ENCODE measurements around the gene SOX6. TPM values are rescaled to one million over a fixed set of nuclear protein-coding genes. Genes with fewer than 3 reads are reported as not detected.
A peak's percentile ranks its signal among the peaks of the same experiment; 100 is the strongest.

The SOX6 gene
- total RNA-seq, 2 donors from 2014 or later: 3.1 to 15.5 TPM

GRCh38 chr11:16001899-16002426, 354.4 kb downstream of the SOX6 start:
- WGBS: 37% methylated on average over 4 of the region's 4 CpGs
- Histone ChIP-seq H3K36me3 (no peaks in the 10 kb centered on the region), H3K4me3 (no peak overlapping the region), H3K27ac (no peak overlapping the region), H3K9me3 (no peaks in the 10 kb centered on the region), H3K4me1 (replicated peaks) (no peaks in the 10 kb centered on the region), H3K27me3 (replicated peaks; ENCODE audit: insufficient read depth) (no peaks in the 10 kb centered on the region)
- DNase-seq (ENCODE audit: low spot score): peak; percentile 9
- intact Hi-C loops (cut with DNase I): no loop called here
- no peak for TF ChIP-seq POLR2A (IDR thresholded peaks at IDR 0.05)
- TF ChIP-seq POLR2AphosphoS5 (IDR thresholded peaks at IDR 0.05): peak; percentile 8
- no peak for TF ChIP-seq CTCF (IDR thresholded peaks at IDR 0.05)

GRCh38 chr11:16001044-16001568, 355.2 kb downstream of the SOX6 start:
- Histone ChIP-seq H3K4me3 (no peak overlapping the region), H3K27me3 (replicated peaks; ENCODE audit: insufficient read depth) (no peaks in the 10 kb centered on the region), H3K27ac (no peak overlapping the region), H3K36me3 (no peaks in the 10 kb centered on the region), H3K4me1 (replicated peaks) (no peaks in the 10 kb centered on the region), H3K9me3 (no peaks in the 10 kb centered on the region)
- 89% methylated on average over 4 of the region's 4 CpGs for WGBS
- intact Hi-C loops (cut with DNase I): no loop called here
- TF ChIP-seq POLR2A (IDR thresholded peaks at IDR 0.05) (no peak), POLR2AphosphoS5 (IDR thresholded peaks at IDR 0.05) (no peak), CTCF (IDR thresholded peaks at IDR 0.05) (no peak)
- DNase-seq (ENCODE audit: low spot score): no peak

DNA sequence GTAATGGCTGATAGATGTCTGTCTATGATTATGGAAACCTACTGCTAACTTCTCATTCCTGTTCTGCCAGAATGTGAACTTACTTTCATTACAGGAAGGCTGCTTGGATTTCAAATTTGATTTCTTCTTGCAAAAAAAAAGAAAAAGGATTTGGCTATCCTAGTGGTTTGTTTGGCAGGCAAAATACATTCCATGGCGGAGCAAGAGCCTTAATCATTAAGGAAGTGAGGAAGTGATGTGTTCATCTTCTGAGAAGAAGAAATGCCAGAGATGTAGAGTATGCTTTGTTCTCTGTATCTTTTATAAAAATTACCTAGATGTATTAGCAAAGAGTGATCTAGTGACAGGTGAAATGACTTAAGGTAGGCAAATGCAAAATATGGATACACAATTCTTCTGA, 356.3 kb downstream of the SOX6 start:
- 54% methylated on average over 1 of the region's 1 CpG for WGBS
- Histone ChIP-seq H3K27ac (no peak overlapping the region), H3K4me3 (no peak overlapping the region), H3K36me3 (no peaks in the 10 kb centered on the region), H3K27me3 (replicated peaks; ENCODE audit: insufficient read depth) (no peaks in the 10 kb centered on the region), H3K9me3 (no peaks in the 10 kb centered on the region), H3K4me1 (replicated peaks) (no peaks in the 10 kb centered on the region)
- TF ChIP-seq POLR2AphosphoS5 (IDR thresholded peaks at IDR 0.05) (no peak), POLR2A (IDR thresholded peaks at IDR 0.05) (no peak), CTCF (IDR thresholded peaks at IDR 0.05) (no peak)
- no peak for DNase-seq (ENCODE audit: low spot score)
- intact Hi-C loops (cut with DNase I): no loop called here

DNA sequence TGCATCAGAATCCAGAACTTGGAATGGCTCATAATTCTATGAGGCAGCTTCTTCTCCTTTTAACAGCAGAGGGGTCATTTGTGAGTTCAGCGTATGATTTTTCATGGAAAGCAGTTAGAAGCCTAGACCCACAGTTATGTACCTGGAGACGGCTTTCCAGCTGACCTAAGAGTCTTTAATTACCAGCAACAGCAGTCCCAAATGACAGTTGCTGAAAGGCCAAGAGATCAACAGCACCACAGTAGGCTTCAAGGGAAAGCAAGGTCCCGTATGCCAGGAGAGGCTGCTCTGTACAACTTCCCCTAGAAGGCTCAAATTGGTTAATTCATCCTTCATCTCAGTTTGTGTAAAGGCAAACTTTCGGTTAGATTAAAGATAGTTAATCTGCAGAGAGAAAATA, 363.0 kb downstream of the SOX6 start:
- Histone ChIP-seq H3K9me3 (no peaks in the 10 kb centered on the region), H3K4me1 (replicated peaks) (no peaks in the 10 kb centered on the region), H3K27ac (no peak overlapping the region), H3K4me3 (no peak overlapping the region), H3K27me3 (replicated peaks; ENCODE audit: insufficient read depth) (no peaks in the 10 kb centered on the region), H3K36me3 (no peaks in the 10 kb centered on the region)
- intact Hi-C loops (cut with DNase I): no loop called here
- TF ChIP-seq POLR2AphosphoS5 (IDR thresholded peaks at IDR 0.05): no peak
- no peak for TF ChIP-seq CTCF (IDR thresholded peaks at IDR 0.05)
- no peak for TF ChIP-seq POLR2A (IDR thresholded peaks at IDR 0.05)
- WGBS: 83% methylated on average over 4 of the region's 4 CpGs
- DNase-seq (ENCODE audit: low spot score): no peak

GRCh38 chr11:15991215-15991614, 365.1 kb downstream of the SOX6 start:
- no peaks in the 10 kb centered on the region for H3K27me3 ChIP-seq (replicated peaks; ENCODE audit: insufficient read depth)
- no peaks in the 10 kb centered on the region for H3K4me1 ChIP-seq (replicated peaks)
- H3K9me3 ChIP-seq: no peaks in the 10 kb centered on the region
- H3K4me3 ChIP-seq: no peak overlapping the region
- H3K27ac ChIP-seq: no peak overlapping the region
- 90% methylated on average over 3 of the region's 3 CpGs for WGBS
- no peak for DNase-seq (ENCODE audit: low spot score)
- intact Hi-C loops (cut with DNase I): no loop called here
- TF ChIP-seq POLR2A (IDR thresholded peaks at IDR 0.05) (no peak), CTCF (IDR thresholded peaks at IDR 0.05) (no peak), POLR2AphosphoS5 (IDR thresholded peaks at IDR 0.05) (no peak)
- H3K36me3 ChIP-seq: no peaks in the 10 kb centered on the region

All from prostate gland (tissue), 2 donors.